T-helper 1 cell treated with Interleukin-12 subunit alpha and Interleukin-12 subunit beta and Interleukin-4 antibody, amounts not matched to agents 30 ng/mL and 1 ng/mL, for 36 hours (primary cell): ENCODE results near the gene OMP. TPM values are rescaled to one million over a fixed set of nuclear protein-coding genes. Genes with fewer than 3 reads are reported as not detected.

Source experiments
- intact Hi-C: fragments of 100-400 bp; cut with micrococcal nuclease; formaldehyde crosslinking; loops from one replicate; pipeline ENCODE4 v1.15.1; 2024
- total RNA-seq: library from RNA; stranded (reverse); gene quantifications from 2 replicates; pipeline ENCODE4 v1.2.3, GENCODE V29; 2022

OMP gene
- total RNA-seq, 1 donor from 2014 or later: not detected

GRCh38 chr11:77068457-77069335, 33.9 kb upstream of the OMP start:
- intact Hi-C loops: loop anchor here (5.0 to 10.0 kb wide), 2 partner anchors 206 to 624 kb away; partner anchors contain the start of genes ACER3 and EMSY

- intact Hi-C loops: loop anchor here (5.0 to 10.0 kb wide), 2 partner anchors 207 to 625 kb away; partner anchors contain the start of genes ACER3 and EMSY
These were observed 33.2 kb upstream of the OMP start for GRCh38 chr11:77069336-77069968.

GRCh38 chr11:77069969-77070582, 32.6 kb upstream of the OMP start:
- intact Hi-C loops: loop anchor here (5.0 to 10.0 kb wide), 2 partner anchors 208 to 625 kb away; partner anchors contain the start of genes ACER3 and EMSY

- intact Hi-C loops: no loop called here
These were observed 31.6 kb upstream of the OMP start for GRCh38 chr11:77071077-77071476.

- intact Hi-C loops: no loop called here
These were observed 30.7 kb upstream of the OMP start for GRCh38 chr11:77071671-77072605.

GRCh38 chr11:77072851-77073327, 29.8 kb upstream of the OMP start:
- intact Hi-C loops: no loop called here

GRCh38 chr11:77073328-77074001, 29.2 kb upstream of the OMP start:
- intact Hi-C loops: no loop called here

- intact Hi-C loops: no loop called here
These were observed 28.4 kb upstream of the OMP start for GRCh38 chr11:77074205-77074604.

GRCh38 chr11:77074626-77075221, 27.9 kb upstream of the OMP start:
- intact Hi-C loops: no loop called here

- intact Hi-C loops: no loop called here
These were observed 27.2 kb upstream of the OMP start for GRCh38 chr11:77075425-77075905.

- intact Hi-C loops: no loop called here
These were observed 23.0 kb upstream of the OMP start for GRCh38 chr11:77079666-77080065.

- intact Hi-C loops: no loop called here
These were observed 21.9 kb upstream of the OMP start for GRCh38 chr11:77080643-77081210.

- intact Hi-C loops: no loop called here
These were observed 21.2 kb upstream of the OMP start for GRCh38 chr11:77081381-77081851.

- intact Hi-C loops: loop anchor here (2.0 kb wide), 2 partner anchors 35 to 271 kb away; no protein-coding TSS in a partner anchor
These were observed 20.4 kb upstream of the OMP start for GRCh38 chr11:77081976-77082836.

- intact Hi-C loops: loop anchor here (1.0 to 2.0 kb wide), 3 partner anchors 17 to 272 kb away; partner anchors contain the start of gene CAPN5
These were observed 19.6 kb upstream of the OMP start for GRCh38 chr11:77082838-77083565.

GRCh38 chr11:77083566-77084245, 18.9 kb upstream of the OMP start:
- intact Hi-C loops: loop anchor here (1.0 to 2.0 kb wide), 3 partner anchors 17 to 273 kb away; partner anchors contain the start of gene CAPN5
